ENCODE data around the gene SIX5.

- TF ChIP-seq HDGF (IDR thresholded peaks at IDR 0.05; ENCODE audit: borderline replicate concordance) = no peak
- TF ChIP-seq ELF4 (IDR thresholded peaks at IDR 0.05) = no peak
- no peak for TF ChIP-seq L3MBTL2 (conservative IDR thresholded peaks at IDR 0.05)
- no peak for TF ChIP-seq SUZ12 (IDR thresholded peaks at IDR 0.05)
- TF ChIP-seq SP1 (IDR thresholded peaks at IDR 0.05) = no peak
- TF ChIP-seq BHLHE40 (IDR thresholded peaks at IDR 0.05; ENCODE audit: borderline replicate concordance) = no peak
- TF ChIP-seq FOXM1 (IDR thresholded peaks at IDR 0.05; ENCODE audit: borderline replicate concordance) = no peak
- TF ChIP-seq ZNF384 (IDR thresholded peaks at IDR 0.05) = no peak
- no peak for TF ChIP-seq CTBP1 (IDR thresholded peaks at IDR 0.05; ENCODE audit: borderline replicate concordance)
- no peak for TF ChIP-seq ARNT (IDR thresholded peaks at IDR 0.05)
- TF ChIP-seq LEF1 (IDR thresholded peaks at IDR 0.05; ENCODE audit: borderline replicate concordance) = no peak
These were observed 3.9 kb upstream of the SIX5 start for GRCh38 chr19:45772912-45773311.

Data from HEK293T (cell line).